ENCODE measurements around the gene EFEMP1. TPM values are rescaled to one million over a fixed set of nuclear protein-coding genes. Genes with fewer than 3 reads are reported as not detected.

Gene EFEMP1
- total and polyA plus RNA-seq, 9 of the 15 experiments (the other 6 are each of a cell fraction or from before 2014, with no cell fraction given) = 0.05 to 6.2 (median 0.22) TPM

DNA sequence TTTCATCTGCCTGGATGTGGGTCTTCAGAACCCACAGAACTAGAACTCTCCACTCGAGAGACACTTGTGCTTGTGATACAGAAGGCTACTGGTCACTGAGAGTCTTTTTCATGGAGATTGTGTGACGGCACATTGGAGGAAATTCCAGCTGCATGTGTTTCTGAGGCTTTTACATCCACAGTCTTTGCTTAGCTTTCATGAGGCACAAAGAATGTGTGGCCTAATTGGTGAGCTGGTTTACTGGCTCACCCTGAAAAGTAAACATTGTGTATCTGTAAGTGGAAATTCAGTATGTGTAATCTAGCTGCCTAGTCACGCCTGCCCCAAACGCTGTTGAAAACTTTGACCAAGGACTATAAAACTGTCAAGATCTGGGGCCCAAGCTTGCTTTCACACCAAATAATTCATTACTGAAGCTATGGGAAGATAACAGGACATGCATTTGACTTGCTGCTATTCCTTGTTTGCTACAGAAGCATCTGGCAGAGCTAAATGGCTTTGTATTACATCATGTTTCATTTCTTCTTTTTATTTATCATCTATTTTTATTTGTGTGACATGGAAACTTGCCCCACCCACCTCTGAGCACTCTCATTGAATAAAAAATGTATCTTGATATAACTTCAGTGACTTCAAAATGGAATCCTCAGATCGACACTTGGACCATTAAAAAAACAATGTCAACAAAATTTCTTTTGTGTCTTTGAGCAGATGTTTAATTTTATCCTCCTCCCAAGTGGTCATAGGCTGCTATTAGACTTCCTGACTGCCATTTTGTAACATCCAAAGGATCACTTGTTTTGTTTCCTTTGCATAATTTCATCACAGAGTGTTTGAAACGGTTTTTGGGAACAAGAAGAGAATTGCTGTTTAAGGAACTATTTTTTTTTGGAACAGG, 80.2 kb downstream of the EFEMP1 start (continued):
- TF ChIP-seq BHLHE40 (IDR thresholded peaks at IDR 0.05; ENCODE audit: low read length) = peak; percentile 50; the same call in 1 of the 2 replicates
- peak; percentile 56; the same call in 1 of the 2 replicates for TF ChIP-seq DPF2 (IDR thresholded peaks at IDR 0.05)
- TF ChIP-seq ZNF316 (IDR thresholded peaks at IDR 0.05) = peak; percentile 4; the same call in 1 of the 2 replicates
- TF ChIP-seq JUND (IDR thresholded peaks at IDR 0.05; ENCODE audit: borderline replicate concordance, low read depth, low read length) = no peak
- TF ChIP-seq JUND (tag; IDR thresholded peaks at IDR 0.05; ENCODE audit: borderline replicate concordance, low read depth, low read length) = peak; percentile 72; the same call in 1 of the 3 replicates
- TF ChIP-seq SMARCA4 (IDR thresholded peaks at IDR 0.05) = 0 out of 2 replicates have a peak, but pooled peaks have one; percentile 36
- TF ChIP-seq ZNF24 (IDR thresholded peaks at IDR 0.05) = peak; percentile 26; the same call in 1 of the 2 replicates
- no peak for TF ChIP-seq HNRNPLL (IDR thresholded peaks at IDR 0.05; ENCODE audit: low read depth, low read length, poor library complexity, severe bottlenecking)
- TF ChIP-seq DMBX1 (CRISPR knock-in tag; IDR thresholded peaks at IDR 0.05; ENCODE audit: borderline replicate concordance) = peak; percentile 31; the same call in 1 of the 2 replicates
- TF ChIP-seq ZFP1 (CRISPR knock-in tag; IDR thresholded peaks at IDR 0.05) = no peak
- TF ChIP-seq BACH1 (tag; IDR thresholded peaks at IDR 0.05) = peak; percentile 36; the same call in 1 of the 2 replicates
- TF ChIP-seq, protein P1, sequence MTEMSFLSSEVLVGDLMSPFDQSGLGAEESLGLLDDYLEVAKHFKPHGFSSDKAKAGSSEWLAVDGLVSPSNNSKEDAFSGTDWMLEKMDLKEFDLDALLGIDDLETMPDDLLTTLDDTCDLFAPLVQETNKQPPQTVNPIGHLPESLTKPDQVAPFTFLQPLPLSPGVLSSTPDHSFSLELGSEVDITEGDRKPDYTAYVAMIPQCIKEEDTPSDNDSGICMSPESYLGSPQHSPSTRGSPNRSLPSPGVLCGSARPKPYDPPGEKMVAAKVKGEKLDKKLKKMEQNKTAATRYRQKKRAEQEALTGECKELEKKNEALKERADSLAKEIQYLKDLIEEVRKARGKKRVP (CRISPR knock-in tag; IDR thresholded peaks at IDR 0.05) = peak; percentile 8; the same call in 1 of the 2 replicates
- no peak for TF ChIP-seq HDAC6 (IDR thresholded peaks at IDR 0.05; ENCODE audit: low read depth, low read length)

All from K562 (cell line).